Measurements from ENCODE around the gene CD36. TPM values are rescaled to one million over a fixed set of nuclear protein-coding genes. Genes with fewer than 3 reads are reported as not detected.
"Not testable (repeated sequence)": the region's sequence is repeated elsewhere in the genome, so short reads cannot be mapped to it uniquely, and the experiment has no call there.

CD36 gene
- total and polyA plus RNA-seq, 10 of the 15 experiments (the other 5 are each of a cell fraction or from before 2014, with no cell fraction given) = 0.20 to 283 (median 172) TPM

GRCh38 chr7:80666376-80666775 lies 27.9 kb downstream of the CD36 start (continued):
- TF ChIP-seq CUX1 (IDR thresholded peaks at IDR 0.05; ENCODE audit: insufficient replicate concordance, low read depth, low read length) = no peak

GRCh38 chr7:80669367-80669766 lies 30.9 kb downstream of the CD36 start:
- H3K9me3 ChIP-seq (replicated peaks; ENCODE audit: control insufficient read depth, insufficient read depth, low read length); H2AFZ ChIP-seq (ENCODE audit: control insufficient read depth, low read depth, low read length); H3K27ac ChIP-seq (ENCODE audit: control insufficient read depth, insufficient read depth); intact Hi-C loops (cut with micrococcal nuclease; ENCODE audit: unreplicated experiment); H3K4me3 ChIP-seq; H3K36me3 ChIP-seq (ENCODE audit: control insufficient read depth in 2 of 2, insufficient read depth in 2 of 2, low read length in 1 of 2); BruUV-seq (replicated peaks); RAD21 ChIA-PET (ENCODE audit: unreplicated experiment); H3K27me3 ChIP-seq (replicated peaks in 1 of 2; ENCODE audit: control insufficient read depth in 2 of 2, insufficient read depth in 2 of 2, low read length in 1 of 2); POLR2A ChIA-PET; SMC1A ChIA-PET (ENCODE audit: uncharacterized antibody, unreplicated experiment); H3K4me1 ChIP-seq (ENCODE audit: control insufficient read depth, insufficient read depth, low read length); H3K79me2 ChIP-seq (ENCODE audit: control insufficient read depth, insufficient read depth, low read length); DNase-seq (ENCODE audit: low read depth, low spot score); H3K4me2 ChIP-seq (ENCODE audit: control insufficient read depth, insufficient read depth); FAIRE-seq; H3K9ac ChIP-seq (ENCODE audit: control insufficient read depth, insufficient read depth, low read length); H4K20me1 ChIP-seq (ENCODE audit: control insufficient read depth, insufficient read depth); ATAC-seq: not testable (repeated sequence)
- CTCF ChIA-PET = interaction anchor here (1.2 kb wide), 1 partner anchor 10 kb away, joined by 3 read pairs; no protein-coding TSS in a partner anchor
- WGBS (ENCODE audit: insufficient coverage, insufficient replicate concordance, low lambda C conversion rate, missing lambda C conversion rate) = 34% methylated on average over 6 of the region's 6 CpGs
- in situ Hi-C loops (cut with MboI) = loop anchor here (25.0 kb wide), 1 partner anchor 607 kb away; no protein-coding TSS in a partner anchor
